Panc1 (cell line): Measurements from ENCODE around the gene PPBP. TPM values are rescaled to one million over a fixed set of nuclear protein-coding genes. Genes with fewer than 3 reads are reported as not detected.

Experiments used
- ATAC-seq: fragments of 200-7000 bp; cut with Tn5 transposase; 2 replicates; pipeline ENCODE4 v1.9.1; 2020; ENCODE audit warnings: mild to moderate bottlenecking, moderate library complexity
- BruUV-seq: library from RNA; stranded (reverse); fragments of 400-500 nt; replicated peaks from 2 replicates; lab custom pipeline; 2021; lab: Mats Ljungman, UMichigan
- CTCF ChIA-PET: fragments of 300-600 bp; sonication (Branson Sonifier 250); formaldehyde crosslinking; loops from one replicate; lab custom pipeline; 2022; ENCODE audit warnings: antibody characterized with exemption; lab: Charles Lee
- POLR2A ChIA-PET: fragments of 300-600 bp; sonication (Branson Sonifier 250); formaldehyde crosslinking; loops from one replicate; lab custom pipeline; 2022; ENCODE audit warnings: antibody characterized with exemption; lab: Charles Lee
- DNase-seq: peaks from one replicate; pipeline ENCODE4 v3.0.0-alpha.2; 2010; ENCODE audit warnings: low read depth, low spot score
- H3K27ac ChIP-seq: 2 replicates; pipeline ENCODE4 v1.5.1; 2011; ENCODE audit warnings: mild to moderate bottlenecking, low read length, inconsistent platforms
- H3K27me3 ChIP-seq: fragments of 200-500 bp; sonication (Bioruptor generic); 2 replicates; pipeline ENCODE4 v1.6.0; 2014; ENCODE audit warnings: low read length, inconsistent platforms; ENCODE audit not compliant: control insufficient read depth, insufficient read depth
- H3K36me3 ChIP-seq: fragments of 200-500 bp; sonication (Bioruptor generic); 2 replicates; pipeline ENCODE4 v1.5.1; 2014; ENCODE audit warnings: inconsistent platforms, mild to moderate bottlenecking, low read length, moderate library complexity; ENCODE audit not compliant: control insufficient read depth, insufficient read depth
- H3K4me1 ChIP-seq: 2 replicates; pipeline ENCODE4 v1.5.1; 2011; ENCODE audit warnings: inconsistent platforms, mild to moderate bottlenecking, low read length, moderate library complexity; ENCODE audit not compliant: control insufficient read depth, insufficient read depth
- H3K4me3 ChIP-seq, 2 experiments: 2 replicates each; pipeline ENCODE4 v1.5.1; 2011 to 2012; ENCODE audit warnings: low read depth in 2 of 2, low read length in 2 of 2, mild to moderate bottlenecking in 2 of 2, inconsistent platforms in 1 of 2, moderate library complexity in 1 of 2
- H3K9me3 ChIP-seq: fragments of 200-500 bp; sonication (Bioruptor generic); 2 replicates; pipeline ENCODE4 v1.5.1; 2014; ENCODE audit warnings: low read depth, mild to moderate bottlenecking, inconsistent platforms, low read length, moderate library complexity; ENCODE audit not compliant: control insufficient read depth, insufficient read depth
- CTCF ChIP-seq: fragments of 450-650 bp; IDR thresholded peaks from 2 replicates; pipeline ENCODE4 v1.5.1; 2017; ENCODE audit warnings: mild to moderate bottlenecking
- POLR2AphosphoS5 ChIP-seq: IDR thresholded peaks from 2 replicates; pipeline ENCODE4 v1.6.1; 2012; ENCODE audit warnings: mild to moderate bottlenecking, low read depth, low read length, moderate library complexity
- SIN3A ChIP-seq: IDR thresholded peaks from 2 replicates; pipeline ENCODE4 v1.6.1; 2012; ENCODE audit warnings: low read depth, mild to moderate bottlenecking, low read length, moderate library complexity, borderline replicate concordance; ENCODE audit not compliant: insufficient read depth
- TCF7L2 ChIP-seq: IDR thresholded peaks from 2 replicates; pipeline ENCODE4 v1.6.1; 2011; ENCODE audit warnings: mild to moderate bottlenecking, low read depth, low read length, inconsistent platforms
- in situ Hi-C: cut with HindIII; loops from 2 replicates; pipeline ENCODE4 v1.10.0; 2016; ENCODE audit warnings: low sequenced_read_pairs, low pct_unique_long_range_greater_than_20kb
- intact Hi-C: fragments of 100-400 bp; cut with micrococcal nuclease; formaldehyde crosslinking; loops from one replicate; pipeline ENCODE4 v1.10.0; 2022; ENCODE audit not compliant: unreplicated experiment
- total RNA-seq: library from RNA; stranded (reverse); gene quantifications from one replicate; pipeline ENCODE4 v1.2.1, GENCODE V29; 2021; ENCODE audit not compliant: unreplicated experiment
- TF ChIP-seq, protein P1 (sequence below), 2 experiments: IDR thresholded peaks; 2 replicates each; pipeline ENCODE4 v1.6.1; 2011 to 2012; ENCODE audit warnings: low read depth in 2 of 2, control low read depth in 1 of 2, low read length in 1 of 2, mild to moderate bottlenecking in 1 of 2, moderate library complexity in 1 of 2; ENCODE audit not compliant: insufficient read depth in 1 of 2

Gene PPBP
- total RNA-seq, 1 experiment from 2014 or later, result not detected

- H3K36me3 ChIP-seq, result no peaks in the 10 kb centered on the region
- POLR2A ChIA-PET, result interaction anchor here (0.7 kb wide), 1 partner anchor 557 kb away, joined by 3 read pairs; no protein-coding TSS in a partner anchor
- no peaks in the 10 kb centered on the region for H3K27me3 ChIP-seq
- in situ Hi-C loops, result no loop called here
- TF ChIP-seq POLR2AphosphoS5, result no peak
- no peak for TF ChIP-seq TCF7L2
- no peak for TF ChIP-seq CTCF
- TF ChIP-seq, protein P1, sequence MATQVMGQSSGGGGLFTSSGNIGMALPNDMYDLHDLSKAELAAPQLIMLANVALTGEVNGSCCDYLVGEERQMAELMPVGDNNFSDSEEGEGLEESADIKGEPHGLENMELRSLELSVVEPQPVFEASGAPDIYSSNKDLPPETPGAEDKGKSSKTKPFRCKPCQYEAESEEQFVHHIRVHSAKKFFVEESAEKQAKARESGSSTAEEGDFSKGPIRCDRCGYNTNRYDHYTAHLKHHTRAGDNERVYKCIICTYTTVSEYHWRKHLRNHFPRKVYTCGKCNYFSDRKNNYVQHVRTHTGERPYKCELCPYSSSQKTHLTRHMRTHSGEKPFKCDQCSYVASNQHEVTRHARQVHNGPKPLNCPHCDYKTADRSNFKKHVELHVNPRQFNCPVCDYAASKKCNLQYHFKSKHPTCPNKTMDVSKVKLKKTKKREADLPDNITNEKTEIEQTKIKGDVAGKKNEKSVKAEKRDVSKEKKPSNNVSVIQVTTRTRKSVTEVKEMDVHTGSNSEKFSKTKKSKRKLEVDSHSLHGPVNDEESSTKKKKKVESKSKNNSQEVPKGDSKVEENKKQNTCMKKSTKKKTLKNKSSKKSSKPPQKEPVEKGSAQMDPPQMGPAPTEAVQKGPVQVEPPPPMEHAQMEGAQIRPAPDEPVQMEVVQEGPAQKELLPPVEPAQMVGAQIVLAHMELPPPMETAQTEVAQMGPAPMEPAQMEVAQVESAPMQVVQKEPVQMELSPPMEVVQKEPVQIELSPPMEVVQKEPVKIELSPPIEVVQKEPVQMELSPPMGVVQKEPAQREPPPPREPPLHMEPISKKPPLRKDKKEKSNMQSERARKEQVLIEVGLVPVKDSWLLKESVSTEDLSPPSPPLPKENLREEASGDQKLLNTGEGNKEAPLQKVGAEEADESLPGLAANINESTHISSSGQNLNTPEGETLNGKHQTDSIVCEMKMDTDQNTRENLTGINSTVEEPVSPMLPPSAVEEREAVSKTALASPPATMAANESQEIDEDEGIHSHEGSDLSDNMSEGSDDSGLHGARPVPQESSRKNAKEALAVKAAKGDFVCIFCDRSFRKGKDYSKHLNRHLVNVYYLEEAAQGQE (IDR thresholded peaks at IDR 0.05; ENCODE audit: insufficient read depth in 1 of 2, low read depth in 2 of 2, low read length in 1 of 2), result no peak
- no peak for TF ChIP-seq SIN3A
- DNase-seq (no peak), ATAC-seq (no peak)
- H3K9me3 ChIP-seq, result no peaks in the 10 kb centered on the region
- CTCF ChIA-PET, result no interaction called here
- intact Hi-C loops, result no loop called here
- H3K4me3 ChIP-seq, result no peak overlapping the region
- no TSS peak for BruUV-seq
- H3K4me1 ChIP-seq, result no peaks in the 10 kb centered on the region
- no peak overlapping the region for H3K27ac ChIP-seq
Measured at GRCh38 chr4:74013264-74013663, 25.3 kb upstream of the PPBP start.

DNA sequence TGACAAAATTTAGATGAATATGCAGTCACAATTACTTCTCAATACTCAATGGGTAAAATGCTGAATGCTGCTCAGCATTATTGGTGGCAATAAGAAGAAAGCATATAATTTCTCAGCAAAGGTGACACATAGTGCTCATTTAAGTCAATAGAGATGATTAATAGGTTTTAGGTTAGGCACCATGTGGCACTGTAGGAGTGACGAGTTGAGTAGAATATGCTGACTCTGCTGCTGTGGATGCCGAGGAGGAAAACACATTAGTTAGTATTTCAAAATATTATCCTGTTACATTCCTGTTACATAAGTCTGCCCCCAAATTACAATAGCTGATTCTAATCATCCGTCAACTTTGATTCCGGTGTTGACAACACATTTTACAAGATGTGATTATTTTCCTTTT is 24.1 kb upstream of the PPBP start:
- H3K4me1 ChIP-seq, result no peaks in the 10 kb centered on the region
- no TSS peak for BruUV-seq
- in situ Hi-C loops (no loop called here), intact Hi-C loops (no loop called here)
- no peak overlapping the region for H3K4me3 ChIP-seq
- ATAC-seq (no peak), DNase-seq (no peak)
- no peaks in the 10 kb centered on the region for H3K36me3 ChIP-seq
- no peak overlapping the region for H3K27ac ChIP-seq
- H3K9me3 ChIP-seq, result no peaks in the 10 kb centered on the region
- no peaks in the 10 kb centered on the region for H3K27me3 ChIP-seq
- CTCF ChIA-PET, result no interaction called here
- POLR2A ChIA-PET, result no interaction called here
- no peak for TF ChIP-seq POLR2AphosphoS5
- TF ChIP-seq SIN3A, result no peak
- no peak for TF ChIP-seq CTCF

GRCh38 chr4:74009307-74009706 is 21.3 kb upstream of the PPBP start:
- no TSS peak for BruUV-seq

More at GRCh38 chr4:74009307-74009706, 21.3 kb upstream of the PPBP start:
- Histone ChIP-seq H3K4me1 (no peaks in the 10 kb centered on the region), H3K9me3 (no peaks in the 10 kb centered on the region), H3K27ac (no peak overlapping the region), H3K4me3 (no peak overlapping the region), H3K27me3 (no peaks in the 10 kb centered on the region), H3K36me3 (no peaks in the 10 kb centered on the region)
- ChIA-PET CTCF (no interaction called here), POLR2A (no interaction called here)
- ATAC-seq, result no peak
- no peak for DNase-seq
- TF ChIP-seq CTCF (no peak), TCF7L2 (no peak)
- in situ Hi-C loops (no loop called here), intact Hi-C loops (no loop called here)
